NCI-H2171 (cell line): ENCODE measurements around the gene DTNBP1.

Experiments
- DNase-seq: peaks from one replicate; lab custom pipeline; 2025; lab: John Stamatoyannopoulos, UW

Gene DTNBP1

GRCh38 chr6:15662326-15663129 is at the start of gene DTNBP1:
Gene DTNBP1 (minus strand): TSS chr6:15663028. CDS start chr6:15662869, 159 bp downstream.
- DNase-seq = peak; percentile 74

- DNase-seq = no peak
Observed at GRCh38 chr6:15709651-15710269, 46.9 kb upstream of the DTNBP1 start.

- peak; percentile 86 for DNase-seq
Observed at GRCh38 chr6:15708231-15708630, 45.4 kb upstream of the DTNBP1 start.

GRCh38 chr6:15705981-15706380 is 43.2 kb upstream of the DTNBP1 start:
- DNase-seq = no peak

- no peak for DNase-seq
Observed at GRCh38 chr6:15698471-15698870, 35.6 kb upstream of the DTNBP1 start.

GRCh38 chr6:15697895-15698294 is 35.1 kb upstream of the DTNBP1 start:
- DNase-seq = no peak

- DNase-seq = peak; percentile 84
Observed at GRCh38 chr6:15691250-15691869, 28.5 kb upstream of the DTNBP1 start.

- DNase-seq = peak; percentile 55
Observed at GRCh38 chr6:15690510-15690909, 27.7 kb upstream of the DTNBP1 start.

GRCh38 chr6:15689586-15690482 is 27.0 kb upstream of the DTNBP1 start:
- no peak for DNase-seq

GRCh38 chr6:15685619-15686018 is 22.8 kb upstream of the DTNBP1 start:
- no peak for DNase-seq

- no peak for DNase-seq
Observed at GRCh38 chr6:15682965-15683822, 20.4 kb upstream of the DTNBP1 start.

GRCh38 chr6:15681946-15682345 is 19.1 kb upstream of the DTNBP1 start:
- DNase-seq = no peak

- DNase-seq = no peak
Observed at GRCh38 chr6:15678514-15678913, 15.7 kb upstream of the DTNBP1 start.

- DNase-seq = peak; percentile 19
Observed at GRCh38 chr6:15677822-15678221, 15.0 kb upstream of the DTNBP1 start.

GRCh38 chr6:15675536-15676220 is 12.8 kb upstream of the DTNBP1 start:
- DNase-seq = no peak

GRCh38 chr6:15674690-15675386 is 12.0 kb upstream of the DTNBP1 start:
- no peak for DNase-seq

GRCh38 chr6:15673666-15674065 is 10.8 kb upstream of the DTNBP1 start:
- DNase-seq = peak; percentile 62

- no peak for DNase-seq
Observed at GRCh38 chr6:15672818-15673217, 10.0 kb upstream of the DTNBP1 start.

- DNase-seq = no peak
Observed at GRCh38 chr6:15672291-15672690, 9.5 kb upstream of the DTNBP1 start.

GRCh38 chr6:15668918-15669317 is 6.1 kb upstream of the DTNBP1 start:
- DNase-seq = no peak
